Measurements from ENCODE around the gene TM4SF1.

Gene TM4SF1

DNA sequence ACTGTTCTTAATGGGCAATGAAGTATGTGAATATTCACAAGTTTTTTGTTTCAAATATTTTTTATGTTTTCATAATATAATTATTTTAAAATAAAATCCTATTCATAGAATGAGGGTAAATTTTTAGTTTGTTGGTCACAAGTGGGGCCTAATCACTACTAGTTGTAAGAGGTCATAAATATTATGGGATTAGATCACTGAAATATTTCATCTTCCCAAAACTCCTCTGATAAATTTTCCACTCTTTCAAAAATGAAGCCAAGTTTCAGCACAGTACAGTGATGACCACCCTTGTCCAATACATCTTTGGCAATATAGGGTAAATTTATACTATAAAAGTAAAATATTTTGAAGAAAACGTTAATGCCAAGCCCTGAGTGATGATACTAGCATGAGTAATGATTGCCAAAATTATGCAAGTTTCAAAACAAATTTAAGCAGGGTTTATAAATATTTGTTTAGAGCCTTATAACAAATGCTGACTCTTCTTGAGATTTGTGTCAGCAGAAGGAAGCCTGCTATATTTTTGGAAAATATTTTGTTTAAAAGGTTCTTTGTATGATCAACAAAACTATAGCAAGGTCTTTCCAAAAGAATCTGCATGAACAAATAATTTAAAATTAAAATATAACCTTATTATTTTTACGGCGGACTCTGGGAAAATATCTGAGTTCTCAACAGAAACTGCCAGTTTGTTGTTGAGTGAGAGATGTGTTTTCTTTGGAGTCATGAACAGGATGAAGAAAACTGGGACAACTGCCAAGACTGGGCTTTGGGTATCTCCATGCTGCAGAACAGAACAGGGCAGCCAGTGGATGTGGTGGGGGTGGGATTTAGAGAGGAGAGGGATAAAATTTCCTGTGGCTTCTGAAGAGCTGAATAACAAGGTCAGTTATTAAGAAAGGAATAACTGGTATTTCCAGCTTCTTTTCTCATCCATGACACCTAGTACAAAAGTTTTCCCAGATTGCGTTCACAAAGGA, 17.9 kb upstream of the TM4SF1 start:
- in situ Hi-C loops (cut with MboI; ENCODE audit: low sequenced_read_pairs): loop anchor here (25.0 kb wide), 1 partner anchor 92 kb away; no protein-coding TSS in a partner anchor

DNA sequence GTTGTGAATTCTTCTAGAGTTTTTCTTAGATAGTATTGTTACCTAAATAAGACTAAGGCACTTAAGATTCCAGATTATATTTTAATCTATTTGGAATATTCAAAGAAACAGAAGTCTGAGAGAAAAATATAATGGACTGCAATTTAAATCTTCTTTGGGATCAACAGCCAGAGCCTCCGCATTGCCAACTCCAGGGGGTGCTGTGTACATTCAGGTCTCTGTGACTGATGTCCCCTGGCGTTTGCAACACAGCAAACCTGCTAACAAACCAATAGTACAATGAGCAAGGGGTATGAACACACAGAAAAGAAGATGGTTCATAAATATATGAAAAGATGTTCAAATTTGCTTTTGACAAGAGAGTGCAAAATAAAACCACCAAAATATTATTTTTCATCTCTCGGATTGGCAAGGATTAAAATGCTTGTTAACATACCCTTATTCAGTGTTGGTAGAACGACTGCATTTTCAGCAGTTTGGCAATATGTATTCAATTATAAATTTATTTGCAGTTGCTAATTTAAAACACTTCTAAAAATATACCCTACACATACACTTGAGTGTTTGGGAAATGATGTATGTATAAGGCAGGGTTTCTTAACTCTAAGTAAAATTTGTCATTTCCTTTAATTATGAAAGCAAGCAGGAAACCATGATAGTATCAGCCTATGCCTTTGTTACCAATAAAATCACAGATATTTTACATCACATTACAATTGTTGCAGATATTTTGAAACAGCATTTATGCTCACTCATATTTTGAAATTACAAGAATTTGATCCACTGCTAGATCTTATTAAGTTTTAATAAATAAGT, 16.1 kb upstream of the TM4SF1 start:
- in situ Hi-C loops (cut with MboI; ENCODE audit: low sequenced_read_pairs): loop anchor here (25.0 kb wide), 1 partner anchor 94 kb away; no protein-coding TSS in a partner anchor

GRCh38 chr3:149391960-149392359, 14.5 kb upstream of the TM4SF1 start:
- in situ Hi-C loops (cut with MboI; ENCODE audit: low sequenced_read_pairs): loop anchor here (25.0 kb wide), 1 partner anchor 95 kb away; no protein-coding TSS in a partner anchor

- in situ Hi-C loops (cut with MboI; ENCODE audit: low sequenced_read_pairs): loop anchor here (25.0 kb wide), 1 partner anchor 97 kb away; no protein-coding TSS in a partner anchor
Measured at GRCh38 chr3:149390772-149391212, 13.3 kb upstream of the TM4SF1 start.

DNA sequence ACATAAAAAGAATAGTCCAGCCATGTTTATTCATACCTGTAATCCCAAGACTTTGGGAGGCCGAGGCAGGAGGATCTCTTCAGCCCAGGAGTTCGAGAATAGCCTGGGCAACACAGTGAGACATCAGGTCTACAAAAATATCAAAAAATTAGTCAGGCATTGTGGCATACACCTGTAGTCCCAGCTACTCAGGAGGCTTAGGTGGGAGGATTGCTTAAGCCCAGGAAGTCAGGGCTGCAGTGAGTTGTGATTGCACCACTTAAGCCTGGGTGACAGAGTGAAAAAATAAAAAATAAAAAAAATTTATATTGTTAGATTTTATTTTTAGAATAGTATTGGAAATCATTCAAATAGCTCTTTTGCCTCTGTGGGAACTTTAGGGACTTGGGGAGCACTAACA, 12.8 kb upstream of the TM4SF1 start:
- in situ Hi-C loops (cut with MboI; ENCODE audit: low sequenced_read_pairs): loop anchor here (25.0 kb wide), 1 partner anchor 97 kb away; no protein-coding TSS in a partner anchor

GRCh38 chr3:149388531-149389417, 11.3 kb upstream of the TM4SF1 start:
- in situ Hi-C loops (cut with MboI; ENCODE audit: low sequenced_read_pairs): loop anchor here (25.0 kb wide), 1 partner anchor 99 kb away; no protein-coding TSS in a partner anchor

GRCh38 chr3:149388001-149388440, 10.6 kb upstream of the TM4SF1 start:
- in situ Hi-C loops (cut with MboI; ENCODE audit: low sequenced_read_pairs): loop anchor here (25.0 kb wide), 1 partner anchor 99 kb away; no protein-coding TSS in a partner anchor

DNA sequence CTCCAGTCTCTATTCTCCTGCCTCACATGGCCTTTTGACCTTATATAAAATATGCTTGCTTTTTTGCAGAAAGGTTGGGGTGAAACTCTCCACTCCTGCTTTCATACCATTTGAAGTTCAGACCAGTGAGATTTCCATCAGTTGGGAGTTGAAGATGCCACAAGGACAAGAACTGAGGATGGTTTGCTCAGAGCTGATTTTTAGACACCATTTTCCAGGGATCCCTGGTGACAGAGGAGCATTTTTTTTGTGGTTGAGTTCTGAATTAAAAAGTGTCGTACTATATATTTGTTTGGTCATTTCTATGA, 8.8 kb upstream of the TM4SF1 start:
- in situ Hi-C loops (cut with MboI; ENCODE audit: low sequenced_read_pairs): loop anchor here (25.0 kb wide), 1 partner anchor 101 kb away; no protein-coding TSS in a partner anchor

DNA sequence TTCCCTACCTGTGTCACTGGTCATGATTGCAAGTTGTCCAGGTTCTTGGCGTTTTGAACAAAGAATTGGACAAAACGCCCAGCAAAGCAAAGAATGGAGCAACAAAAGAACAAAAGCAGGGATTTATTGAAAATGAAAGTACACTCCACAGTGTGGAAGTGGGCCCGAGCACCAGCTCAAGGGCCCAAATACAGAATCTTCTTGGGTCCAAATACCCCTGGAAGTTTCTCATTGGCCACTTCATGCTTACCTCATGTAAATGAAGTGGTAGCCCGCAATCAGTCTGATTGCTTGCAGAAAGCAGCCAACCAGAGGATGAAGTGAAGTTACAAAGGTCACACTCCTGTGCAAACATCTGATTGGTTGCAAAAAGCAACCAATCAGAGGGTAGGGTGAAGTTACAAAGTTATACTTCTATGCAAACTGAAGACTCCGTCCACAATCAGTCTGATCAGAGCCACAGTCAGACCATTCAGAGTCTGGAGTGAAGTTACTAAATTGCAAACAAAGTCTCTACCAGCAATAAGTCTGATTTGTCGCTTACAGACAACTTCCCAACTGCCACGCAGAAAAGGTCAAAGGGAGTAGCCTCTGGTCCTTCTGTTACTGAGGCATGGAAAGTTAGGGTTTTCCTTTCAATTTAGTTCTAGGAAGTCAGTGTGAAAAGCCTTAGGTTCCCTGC, 8.3 kb upstream of the TM4SF1 start:
- in situ Hi-C loops (cut with MboI; ENCODE audit: low sequenced_read_pairs): loop anchor here (25.0 kb wide), 1 partner anchor 102 kb away; no protein-coding TSS in a partner anchor

DNA sequence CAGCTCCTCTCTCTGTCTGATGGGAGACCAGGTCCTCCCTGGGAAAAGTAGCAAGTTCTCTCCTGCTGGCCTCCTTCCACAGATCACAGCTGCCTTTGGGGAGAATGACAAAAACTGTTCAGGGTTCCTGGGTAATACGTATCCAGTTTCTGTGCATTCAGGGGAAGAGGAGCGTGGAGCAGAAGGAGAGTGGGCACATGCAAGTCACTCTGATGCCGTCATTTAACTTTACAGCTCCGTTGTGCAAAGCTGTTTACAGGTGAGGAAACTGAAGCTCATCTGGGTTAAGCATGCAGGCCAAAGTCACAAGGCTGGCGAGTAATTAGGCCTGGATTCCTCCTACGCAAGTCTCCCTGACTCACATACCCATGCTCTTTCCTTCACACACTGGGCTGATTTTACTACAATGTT, 7.5 kb upstream of the TM4SF1 start:
- in situ Hi-C loops (cut with MboI; ENCODE audit: low sequenced_read_pairs): loop anchor here (25.0 kb wide), 1 partner anchor 102 kb away; no protein-coding TSS in a partner anchor

- in situ Hi-C loops (cut with MboI; ENCODE audit: low sequenced_read_pairs): loop anchor here (25.0 kb wide), 1 partner anchor 103 kb away; no protein-coding TSS in a partner anchor
Measured at GRCh38 chr3:149384167-149384566, 6.7 kb upstream of the TM4SF1 start.

DNA sequence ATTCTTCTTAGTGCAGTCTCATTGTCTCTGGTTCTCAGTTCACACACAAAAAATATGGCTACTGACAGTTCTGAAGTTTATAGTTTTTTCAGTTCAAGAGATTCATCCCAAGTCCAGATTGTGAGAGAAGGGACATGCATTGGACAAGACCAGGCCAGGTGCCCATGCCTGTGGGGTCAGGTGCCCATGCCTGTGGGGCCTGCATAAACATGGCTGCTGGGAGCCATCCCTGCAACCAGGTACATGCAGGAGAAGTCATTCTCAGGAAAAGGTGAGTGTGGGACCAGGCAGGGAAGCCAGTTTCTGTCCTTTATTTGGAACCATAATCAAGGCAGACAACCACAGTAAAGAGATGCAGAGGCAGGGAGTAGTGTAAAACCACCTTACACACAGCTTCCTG, 6.3 kb upstream of the TM4SF1 start:
- in situ Hi-C loops (cut with MboI; ENCODE audit: low sequenced_read_pairs): loop anchor here (25.0 kb wide), 1 partner anchor 104 kb away; no protein-coding TSS in a partner anchor

DNA sequence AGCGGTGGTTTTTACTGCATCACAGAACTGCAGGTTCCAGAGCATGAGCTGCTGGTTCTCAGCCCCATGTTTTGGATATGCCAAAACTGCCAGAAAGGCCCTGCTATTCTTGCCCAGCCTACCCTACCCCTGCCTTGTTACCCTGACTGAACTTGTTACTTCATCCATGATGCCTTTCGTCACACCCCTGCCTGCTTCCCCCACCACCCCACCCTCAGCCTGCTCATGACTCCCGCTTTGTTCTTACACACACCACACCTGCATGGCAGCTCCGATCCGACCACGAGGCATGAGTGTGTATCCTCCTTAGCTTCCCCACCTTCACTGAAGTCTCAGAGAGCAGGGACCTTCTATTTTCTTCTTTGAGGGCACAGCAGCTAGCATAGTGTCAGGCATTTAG, 5.1 kb upstream of the TM4SF1 start:
- in situ Hi-C loops (cut with MboI; ENCODE audit: low sequenced_read_pairs): loop anchor here (25.0 kb wide), 1 partner anchor 105 kb away; no protein-coding TSS in a partner anchor

DNA sequence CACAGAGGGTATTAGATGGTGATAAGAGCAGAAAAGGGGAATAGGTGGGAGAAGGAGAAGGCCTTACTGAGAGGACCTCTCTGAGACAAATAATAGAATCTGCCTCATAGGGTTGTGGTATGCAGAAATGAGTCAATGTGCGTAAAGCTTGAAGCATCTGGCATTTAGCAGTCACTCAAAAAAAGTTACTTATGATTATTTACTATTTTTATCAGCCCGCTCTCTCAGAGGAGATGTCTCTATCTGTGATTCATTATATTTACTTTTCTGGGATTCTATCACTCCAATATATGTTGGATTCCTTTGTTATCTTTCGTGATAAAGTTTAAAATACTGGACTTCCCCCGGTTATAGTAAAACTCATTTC, 4.6 kb upstream of the TM4SF1 start:
- in situ Hi-C loops (cut with MboI; ENCODE audit: low sequenced_read_pairs): loop anchor here (25.0 kb wide), 1 partner anchor 105 kb away; no protein-coding TSS in a partner anchor

GRCh38 chr3:149381173-149382100, 4.0 kb upstream of the TM4SF1 start:
- in situ Hi-C loops (cut with MboI; ENCODE audit: low sequenced_read_pairs): loop anchor here (25.0 kb wide), 1 partner anchor 106 kb away; no protein-coding TSS in a partner anchor

- in situ Hi-C loops (cut with MboI; ENCODE audit: low sequenced_read_pairs): loop anchor here (25.0 kb wide), 1 partner anchor 107 kb away; no protein-coding TSS in a partner anchor
Measured at GRCh38 chr3:149380220-149380619, 2.8 kb upstream of the TM4SF1 start.

DNA sequence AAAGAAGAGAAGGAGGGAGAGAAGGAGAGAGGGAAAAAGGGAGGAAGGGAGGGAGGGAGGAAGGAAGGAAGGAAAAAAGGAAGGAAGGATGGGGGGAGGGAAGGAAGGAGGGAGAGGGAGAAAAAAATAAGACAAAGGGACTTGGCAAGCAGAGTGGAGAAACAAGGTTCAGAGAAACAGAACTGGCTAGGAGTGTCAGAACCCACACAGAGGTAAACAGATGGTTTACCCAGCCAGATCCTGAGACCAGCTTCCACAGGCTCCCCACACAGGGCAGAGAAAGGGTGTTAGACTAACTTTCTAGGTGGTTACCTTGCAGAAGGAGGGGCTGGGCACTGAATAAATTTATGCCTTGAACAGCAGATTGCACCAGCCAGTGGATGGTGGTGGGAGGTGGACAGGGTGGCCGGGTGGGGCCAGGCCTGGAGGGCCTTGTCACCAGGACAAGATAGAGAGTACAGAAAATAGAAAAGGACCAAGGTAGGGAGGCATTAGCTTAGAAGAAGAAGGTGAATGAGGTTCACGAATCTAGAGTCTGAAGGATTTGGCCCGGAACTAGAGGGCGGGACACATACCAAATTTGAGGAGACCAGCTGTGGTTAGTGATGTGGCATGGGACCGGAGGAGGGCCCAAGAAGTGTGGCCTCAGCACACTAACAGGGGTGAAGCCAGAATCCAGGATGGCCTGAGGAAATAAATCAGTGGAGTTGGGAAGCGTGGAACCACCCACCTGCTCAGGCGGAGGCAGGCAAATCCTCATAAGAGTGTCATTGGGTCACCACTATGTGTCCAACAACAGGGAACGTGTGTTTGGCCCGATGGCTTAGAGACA, 1.2 kb upstream of the TM4SF1 start:
- in situ Hi-C loops (cut with MboI; ENCODE audit: low sequenced_read_pairs): loop anchor here (25.0 kb wide), 1 partner anchor 109 kb away; no protein-coding TSS in a partner anchor
